Measurements from ENCODE around the gene SGK2. TPM values are rescaled to one million over a fixed set of nuclear protein-coding genes. Genes with fewer than 3 reads are reported as not detected.

The SGK2 gene
- total RNA-seq (2011; cell fraction: chromatin; rRNA removed; ENCODE audit: low replicate concordance): 4.3 and 4.4 TPM in 2 replicates
- total RNA-seq (2011; cell fraction: nucleolus; rRNA removed): 0.83 and 2.8 TPM in 2 replicates
- total RNA-seq (2011; cell fraction: nucleoplasm; rRNA removed): 4.0 and 6.9 TPM in 2 replicates
- total RNA-seq (2014; rRNA removed) (0.14 and 0.16 TPM in 2 replicates), total RNA-seq (2014; rRNA removed; fragmentation: Illumina TruSeq; extraction: Trizol) (0.07 and 0.13 TPM in 2 replicates), total RNA-seq (2015; rRNA removed; fragmentation: Illumina TruSeq; extraction: Trizol) (0.11 and 0.15 TPM in 2 replicates), total RNA-seq (2021) (0.20 and 0.31 TPM in 2 replicates), polyA plus RNA-seq (2011; rRNA removed) (0.24 and 0.88 TPM in 2 replicates), polyA plus RNA-seq (2014; fragmentation: Illumina TruSeq; extraction: Trizol) (0.15 TPM in 1 of 2 replicates, not detected in the other), polyA plus RNA-seq (2014; fragmentation: Nextera tagmentation; extraction: Ambion mirVana) (not detected), polyA plus RNA-seq (2014; rRNA removed) (0.21 and 0.57 TPM in 2 replicates), polyA minus RNA-seq (2011; rRNA and poly(A)+ RNA removed) (0.53 and 1.7 TPM in 2 replicates), Bru-seq, nascent RNA (percentile 29 among the genes with signal in this experiment), BruChase-seq, experiment 1, labeled RNA remaining after a 2-hour chase (percentile 19 among the genes with signal in this experiment), BruChase-seq, experiment 2, labeled RNA remaining after a 6-hour chase (percentile 20 among the genes with signal in this experiment)
- polyA plus RNA-seq (2011; cell fraction: cytosol; rRNA removed): 0.07 and 0.09 TPM in 2 replicates
- 2.7 and 3.1 TPM in 2 replicates for polyA plus RNA-seq (2011; cell fraction: nucleus; rRNA removed)
- polyA plus RNA-seq (2012): 0.10 and 0.62 TPM in 2 replicates
- not detected in 2 replicates for polyA minus RNA-seq (2011; cell fraction: cytosol; rRNA and poly(A)+ RNA removed)
- polyA minus RNA-seq (2011; cell fraction: nucleus; rRNA and poly(A)+ RNA removed): 0.54 and 1.1 TPM in 2 replicates
- long read RNA-seq, experiment 1: 0 reads
- long read RNA-seq, experiment 2: 0 reads
- long read RNA-seq, experiment 3: 0 reads

- 35% methylated on average over 12 of the region's 12 CpGs for WGBS (ENCODE audit: insufficient coverage, low coverage, missing lambda C conversion rate)
- POLR2A ChIA-PET: interaction anchor here (0.6 to 4.9 kb wide), 8 partner anchors 8 to 101 kb away, joined by 3 to 24 read pairs (median 3); partner anchors contain the start of gene SRSF6
- peak within 1 kb of the TSS; percentile 87 for H2AFZ ChIP-seq (ENCODE audit: low read depth, low read length)
- H3K79me2 ChIP-seq (ENCODE audit: control insufficient read depth, insufficient read depth, low read length): no peaks in the 10 kb centered on the region
- peaks cover 23 to 26% of the 10 kb centered on the region in 2 experiments for H3K4me1 ChIP-seq (replicated peaks in 1 of 2; ENCODE audit: control insufficient read depth in 2 of 2, insufficient read depth in 2 of 2, low read length in 2 of 2)
- CTCF ChIA-PET (ENCODE audit: low intra/inter-chr PET ratio): no interaction called here
- peak within 1 kb of the TSS; percentile 1 to 76 for H3K9ac ChIP-seq (ENCODE audit: insufficient read depth in 1 of 2, low read depth in 2 of 2, low read length in 2 of 2)
- DNase-seq (ENCODE audit: extremely low read depth in 1 of 4, low spot score in 3 of 4) (peak; percentile 49 to 77 (median 56)), ATAC-seq (peak; percentile 81), FAIRE-seq (peak; percentile 74)
- H3K4me2 ChIP-seq (ENCODE audit: insufficient read depth, low read length): peak within 1 kb of the TSS; percentile 52; the same call in 1 of the 2 replicates
- H3K27me3 ChIP-seq (ENCODE audit: control insufficient read depth in 2 of 2, insufficient read depth in 2 of 2, low read length in 2 of 2): no peaks in the 10 kb centered on the region
- no peak within 1 kb of the TSS for H3K4me3 ChIP-seq
- H3K27ac ChIP-seq (ENCODE audit: extremely low read depth, low read depth, low read length): peak within 1 kb of the TSS; percentile 20; the same call in 2 of the 3 replicates
- no peaks in the 10 kb centered on the region for H4K20me1 ChIP-seq (replicated peaks; ENCODE audit: control insufficient read depth, insufficient read depth, low read length)
- intact Hi-C loops (cut with micrococcal nuclease) (no loop called here), in situ Hi-C loops (cut with MboI) (no loop called here)
- H3K9me1 ChIP-seq (ENCODE audit: control insufficient read depth, insufficient read depth, low read length): no peaks in the 10 kb centered on the region
- no TSS peak for BruUV-seq (replicated peaks)
- no peaks in the 10 kb centered on the region for H3K9me3 ChIP-seq (replicated peaks; ENCODE audit: control insufficient read depth, insufficient read depth, low read depth, low read length)
- H3K36me3 ChIP-seq (ENCODE audit: control insufficient read depth, insufficient read depth, low read length): no peaks in the 10 kb centered on the region
- TF ChIP-seq IRF2 (CRISPR knock-in tag; IDR thresholded peaks at IDR 0.05) (no peak), ZNF232 (CRISPR knock-in tag; IDR thresholded peaks at IDR 0.05) (no peak), MEF2D (tag; conservative IDR thresholded peaks at IDR 0.05; ENCODE audit: low read depth) (peak; percentile 47; the same call in 1 of the 2 replicates), RFX1 (IDR thresholded peaks at IDR 0.05) (no peak), KAT7 (CRISPR knock-in tag; IDR thresholded peaks at IDR 0.05; ENCODE audit: borderline replicate concordance) (no peak), TAF9B (IDR thresholded peaks at IDR 0.05; ENCODE audit: partially characterized antibody) (no peak), ATF7 (IDR thresholded peaks at IDR 0.05) (0 out of 2 replicates have a peak, but pooled peaks have one; percentile 12), NFRKB (IDR thresholded peaks at IDR 0.05; ENCODE audit: low read depth) (no peak), SIN3B (IDR thresholded peaks at IDR 0.05; ENCODE audit: low read depth) (no peak)
- TF ChIP-seq, protein P1, sequence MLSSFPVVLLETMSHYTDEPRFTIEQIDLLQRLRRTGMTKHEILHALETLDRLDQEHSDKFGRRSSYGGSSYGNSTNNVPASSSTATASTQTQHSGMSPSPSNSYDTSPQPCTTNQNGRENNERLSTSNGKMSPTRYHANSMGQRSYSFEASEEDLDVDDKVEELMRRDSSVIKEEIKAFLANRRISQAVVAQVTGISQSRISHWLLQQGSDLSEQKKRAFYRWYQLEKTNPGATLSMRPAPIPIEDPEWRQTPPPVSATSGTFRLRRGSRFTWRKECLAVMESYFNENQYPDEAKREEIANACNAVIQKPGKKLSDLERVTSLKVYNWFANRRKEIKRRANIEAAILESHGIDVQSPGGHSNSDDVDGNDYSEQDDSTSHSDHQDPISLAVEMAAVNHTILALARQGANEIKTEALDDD (IDR thresholded peaks at IDR 0.05): peak; percentile 32; the same call in 1 of the 2 replicates
- TF ChIP-seq, protein P2, sequence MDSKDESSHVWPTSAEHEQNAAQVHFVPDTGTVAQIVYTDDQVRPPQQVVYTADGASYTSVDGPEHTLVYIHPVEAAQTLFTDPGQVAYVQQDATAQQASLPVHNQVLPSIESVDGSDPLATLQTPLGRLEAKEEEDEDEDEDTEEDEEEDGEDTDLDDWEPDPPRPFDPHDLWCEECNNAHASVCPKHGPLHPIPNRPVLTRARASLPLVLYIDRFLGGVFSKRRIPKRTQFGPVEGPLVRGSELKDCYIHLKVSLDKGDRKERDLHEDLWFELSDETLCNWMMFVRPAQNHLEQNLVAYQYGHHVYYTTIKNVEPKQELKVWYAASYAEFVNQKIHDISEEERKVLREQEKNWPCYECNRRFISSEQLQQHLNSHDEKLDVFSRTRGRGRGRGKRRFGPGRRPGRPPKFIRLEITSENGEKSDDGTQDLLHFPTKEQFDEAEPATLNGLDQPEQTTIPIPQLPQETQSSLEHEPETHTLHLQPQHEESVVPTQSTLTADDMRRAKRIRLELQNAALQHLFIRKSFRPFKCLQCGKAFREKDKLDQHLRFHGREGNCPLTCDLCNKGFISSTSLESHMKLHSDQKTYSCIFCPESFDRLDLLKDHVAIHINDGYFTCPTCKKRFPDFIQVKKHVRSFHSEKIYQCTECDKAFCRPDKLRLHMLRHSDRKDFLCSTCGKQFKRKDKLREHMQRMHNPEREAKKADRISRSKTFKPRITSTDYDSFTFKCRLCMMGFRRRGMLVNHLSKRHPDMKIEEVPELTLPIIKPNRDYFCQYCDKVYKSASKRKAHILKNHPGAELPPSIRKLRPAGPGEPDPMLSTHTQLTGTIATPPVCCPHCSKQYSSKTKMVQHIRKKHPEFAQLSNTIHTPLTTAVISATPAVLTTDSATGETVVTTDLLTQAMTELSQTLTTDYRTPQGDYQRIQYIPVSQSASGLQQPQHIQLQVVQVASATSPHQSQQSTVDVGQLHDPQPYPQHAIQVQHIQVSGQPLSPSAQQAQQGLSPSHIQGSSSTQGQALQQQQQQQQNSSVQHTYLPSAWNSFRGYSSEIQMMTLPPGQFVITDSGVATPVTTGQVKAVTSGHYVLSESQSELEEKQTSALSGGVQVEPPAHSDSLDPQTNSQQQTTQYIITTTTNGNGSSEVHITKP (IDR thresholded peaks at IDR 0.05; ENCODE audit: partially characterized antibody): peak; percentile 40
- TF ChIP-seq, protein P3, sequence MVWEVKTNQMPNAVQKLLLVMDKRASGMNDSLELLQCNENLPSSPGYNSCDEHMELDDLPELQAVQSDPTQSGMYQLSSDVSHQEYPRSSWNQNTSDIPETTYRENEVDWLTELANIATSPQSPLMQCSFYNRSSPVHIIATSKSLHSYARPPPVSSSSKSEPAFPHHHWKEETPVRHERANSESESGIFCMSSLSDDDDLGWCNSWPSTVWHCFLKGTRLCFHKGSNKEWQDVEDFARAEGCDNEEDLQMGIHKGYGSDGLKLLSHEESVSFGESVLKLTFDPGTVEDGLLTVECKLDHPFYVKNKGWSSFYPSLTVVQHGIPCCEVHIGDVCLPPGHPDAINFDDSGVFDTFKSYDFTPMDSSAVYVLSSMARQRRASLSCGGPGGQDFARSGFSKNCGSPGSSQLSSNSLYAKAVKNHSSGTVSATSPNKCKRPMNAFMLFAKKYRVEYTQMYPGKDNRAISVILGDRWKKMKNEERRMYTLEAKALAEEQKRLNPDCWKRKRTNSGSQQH (CRISPR knock-in tag; IDR thresholded peaks at IDR 0.05): no peak
Observed at GRCh38 chr20:43558412-43559146, at the start of gene SGK2. SGK2 (plus strand) TSS chr20:43559027; CDS start chr20:43566496, 7,469 bp downstream.

All from K562 (cell line).